Measurements from ENCODE around the gene TMEM121.

The TMEM121 gene

GRCh38 chr14:105498430-105499255 lies 27.7 kb upstream of the TMEM121 start:
- DNase-seq: no peak

GRCh38 chr14:105499256-105500035 lies 26.9 kb upstream of the TMEM121 start:
- DNase-seq: no peak

- DNase-seq: no peak
Observed at GRCh38 chr14:105500036-105500725, 26.2 kb upstream of the TMEM121 start.

GRCh38 chr14:105500726-105501101 lies 25.7 kb upstream of the TMEM121 start:
- DNase-seq: no peak

- no peak for DNase-seq
Observed at GRCh38 chr14:105501504-105502291, 24.7 kb upstream of the TMEM121 start.

- no peak for DNase-seq
Observed at GRCh38 chr14:105502446-105503295, 23.7 kb upstream of the TMEM121 start.

- DNase-seq: no peak
Observed at GRCh38 chr14:105503296-105503640, 23.1 kb upstream of the TMEM121 start.

- no peak for DNase-seq
Observed at GRCh38 chr14:105503935-105504692, 22.3 kb upstream of the TMEM121 start.

- no peak for DNase-seq
Observed at GRCh38 chr14:105505101-105505500, 21.3 kb upstream of the TMEM121 start.

GRCh38 chr14:105507247-105507646 lies 19.1 kb upstream of the TMEM121 start:
- DNase-seq: no peak

- no peak for DNase-seq
Observed at GRCh38 chr14:105508069-105508468, 18.3 kb upstream of the TMEM121 start.

GRCh38 chr14:105508601-105509000 lies 17.8 kb upstream of the TMEM121 start:
- no peak for DNase-seq

GRCh38 chr14:105517096-105517495 lies 9.3 kb upstream of the TMEM121 start:
- DNase-seq: no peak

GRCh38 chr14:105519946-105520698 lies 6.3 kb upstream of the TMEM121 start:
- no peak for DNase-seq

GRCh38 chr14:105525326-105525725 lies 1.1 kb upstream of the TMEM121 start:
- no peak for DNase-seq

- no peak for DNase-seq
Observed at GRCh38 chr14:105526776-105527380, 495 bp downstream of the TMEM121 start.

GRCh38 chr14:105527381-105527825 lies 1.0 kb downstream of the TMEM121 start:
- no peak for DNase-seq

- DNase-seq: peak; percentile 72
Observed at GRCh38 chr14:105527826-105528585, 1.6 kb downstream of the TMEM121 start.

Measured in fibroblast of skin of abdomen (primary cell).